CD4-positive, alpha-beta T cell treated with Interferon alpha-2 for 1 hour (primary cell): ENCODE measurements around the gene CYP26B1.
"Not testable (repeated sequence)": the region's sequence is repeated elsewhere in the genome, so short reads cannot be mapped to it uniquely, and the experiment has no call there.

ENCODE experiments used
- DNase-seq, 2 donors: peaks; one replicate each; pipeline ENCODE4 v3.0.0-alpha.2; 2020 to 2022

CYP26B1 gene

GRCh38 chr2:72104821-72105588 lies 42.7 kb downstream of the CYP26B1 start:
- DNase-seq: no peak

- DNase-seq: no peak
Observed at GRCh38 chr2:72103690-72104089, 44.0 kb downstream of the CYP26B1 start.

DNA sequence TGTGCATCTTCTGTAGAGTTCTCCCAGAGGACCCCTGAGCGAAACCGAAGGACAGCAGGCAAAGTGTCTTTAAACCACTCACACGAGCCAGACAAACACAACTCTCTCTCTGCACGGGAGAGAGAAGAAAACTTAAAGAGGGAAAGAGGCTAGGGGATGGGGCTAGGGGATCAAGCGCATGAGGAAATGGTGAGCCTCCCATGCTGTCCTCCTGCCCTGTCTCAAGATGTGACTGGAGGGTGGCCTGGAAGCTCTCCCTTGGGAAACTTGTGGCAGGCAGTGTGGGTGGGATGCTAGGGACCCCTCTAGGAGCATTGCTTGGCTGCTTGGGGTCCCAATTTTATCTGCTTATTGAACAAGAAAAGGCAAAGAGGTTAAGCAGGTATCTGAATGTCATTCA lies 44.5 kb downstream of the CYP26B1 start:
- DNase-seq: no peak

DNA sequence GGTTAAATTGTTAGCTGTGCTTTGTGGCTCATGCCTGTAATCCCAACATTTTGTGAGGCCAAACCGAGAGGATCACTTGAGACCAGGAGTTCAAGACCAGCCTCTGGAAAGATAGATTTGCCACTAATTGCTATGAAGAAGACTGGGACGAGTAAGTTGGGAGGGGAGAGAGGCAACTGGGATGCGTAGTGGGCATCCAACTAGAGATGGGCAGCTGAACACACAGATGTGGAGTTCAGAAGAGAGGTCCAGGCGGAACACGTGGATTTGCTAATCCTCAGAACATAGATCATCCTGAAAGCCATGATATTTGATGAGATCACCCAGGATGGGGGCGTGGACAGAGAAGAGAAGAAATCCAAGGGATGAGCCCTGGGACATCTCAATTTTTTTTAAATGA lies 48.7 kb downstream of the CYP26B1 start:
- no peak for DNase-seq

- DNase-seq: no peak
Observed at GRCh38 chr2:72097276-72097675, 50.4 kb downstream of the CYP26B1 start.

- DNase-seq: no peak
Observed at GRCh38 chr2:72096181-72096580, 51.5 kb downstream of the CYP26B1 start.

DNA sequence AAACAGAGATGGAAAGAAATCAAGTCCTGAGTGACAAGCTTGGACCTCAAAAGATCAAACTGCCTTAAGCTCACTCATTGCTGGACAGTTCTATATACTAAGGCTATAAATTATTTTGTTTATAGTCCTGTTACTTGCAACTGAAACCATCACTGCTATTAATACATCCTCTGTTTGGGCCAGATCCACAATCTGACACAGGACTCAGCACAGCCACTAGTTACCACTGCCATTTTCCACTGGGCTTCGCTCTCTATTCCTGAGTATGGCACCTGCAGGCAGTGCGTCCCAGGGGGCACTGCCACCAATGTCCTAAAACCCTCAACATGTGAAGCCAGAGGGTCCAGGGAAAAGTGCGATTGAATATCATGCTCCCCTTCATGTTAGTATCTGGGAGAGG lies 52.3 kb downstream of the CYP26B1 start:
- no peak for DNase-seq

- no peak for DNase-seq
Observed at GRCh38 chr2:72094701-72095100, 53.0 kb downstream of the CYP26B1 start.

DNA sequence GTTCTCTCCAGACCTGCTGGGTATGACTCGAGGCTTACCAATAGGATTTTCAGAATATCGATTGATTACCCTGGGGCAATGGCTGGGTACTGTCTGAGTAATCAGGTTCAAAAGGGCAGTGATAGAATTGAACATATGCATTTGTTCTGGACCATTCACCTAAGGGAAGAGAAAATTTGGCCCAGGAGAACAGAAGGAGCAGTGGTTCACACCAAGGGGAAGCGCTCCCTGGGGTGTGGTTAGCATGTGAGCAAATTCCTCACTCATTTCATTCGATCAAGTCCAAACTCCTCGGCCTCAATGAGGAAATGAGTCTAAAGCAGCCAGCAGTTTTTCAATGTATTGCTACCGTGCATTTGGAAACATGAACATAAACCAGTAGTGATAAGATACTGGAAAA lies 55.6 kb downstream of the CYP26B1 start:
- no peak for DNase-seq

GRCh38 chr2:72090781-72091482 lies 56.7 kb downstream of the CYP26B1 start:
- no peak for DNase-seq

GRCh38 chr2:72090271-72090720 lies 57.4 kb downstream of the CYP26B1 start:
- DNase-seq: no peak

- DNase-seq: no peak
Observed at GRCh38 chr2:72089537-72089936, 58.1 kb downstream of the CYP26B1 start.

- DNase-seq: no peak
Observed at GRCh38 chr2:72089028-72089427, 58.6 kb downstream of the CYP26B1 start.

DNA sequence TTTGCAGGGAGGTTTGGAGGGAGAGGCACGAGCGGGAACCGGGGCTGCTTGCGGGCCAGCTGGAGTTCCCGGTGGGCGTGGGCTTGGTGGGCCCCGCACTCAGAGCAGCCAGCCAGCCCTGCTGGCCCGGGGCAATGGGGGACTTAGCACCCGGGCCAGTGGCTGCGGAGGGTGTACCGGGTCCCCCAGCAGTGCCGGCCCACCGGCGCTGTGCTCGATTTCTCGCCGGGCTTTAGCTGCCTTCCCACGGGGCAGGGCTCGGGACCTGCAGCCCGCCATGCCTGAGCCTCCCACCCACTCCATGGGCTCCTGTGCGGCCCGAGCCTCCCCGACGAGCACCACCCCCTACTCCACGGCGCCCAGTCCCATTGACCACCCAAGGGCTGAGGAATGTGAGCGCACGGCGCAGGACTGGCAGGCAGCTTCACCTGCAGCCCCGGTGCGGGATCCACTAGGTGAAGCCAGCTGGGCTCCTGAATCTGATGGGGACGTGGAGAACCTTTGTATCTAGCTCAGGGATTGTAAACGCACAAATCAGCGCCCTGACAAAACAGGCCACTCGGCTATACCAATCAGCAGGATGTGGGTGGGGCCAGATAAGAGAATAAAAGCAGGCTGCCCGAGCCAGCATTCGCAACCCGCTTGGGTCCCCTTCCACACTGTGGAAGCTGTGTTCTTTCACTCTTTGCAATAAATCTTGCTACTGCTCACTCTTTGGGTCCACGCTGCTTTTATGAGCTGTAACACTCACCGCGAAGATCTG lies 60.6 kb downstream of the CYP26B1 start:
- not testable (repeated sequence) for DNase-seq

DNA sequence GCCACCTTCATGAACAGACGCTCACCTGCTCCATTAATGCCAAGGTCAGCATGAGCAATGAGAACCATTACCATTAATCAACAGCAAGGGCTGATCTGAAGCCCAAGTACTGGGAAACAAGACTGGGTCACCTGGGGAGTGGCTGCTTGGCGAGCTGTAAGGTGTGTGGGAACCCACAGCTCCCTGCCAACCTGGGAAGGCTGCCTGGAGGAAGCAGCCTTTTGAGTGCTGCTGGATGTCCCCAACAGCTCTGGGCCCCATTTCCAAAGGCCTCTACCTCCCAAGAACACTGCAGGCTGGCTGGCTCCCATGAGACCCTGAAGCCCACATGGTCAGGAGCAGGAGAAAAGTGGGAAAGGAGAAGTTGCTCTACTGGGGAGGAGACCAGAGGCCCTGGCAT lies 62.1 kb downstream of the CYP26B1 start:
- DNase-seq: no peak

GRCh38 chr2:72085036-72085435 lies 62.6 kb downstream of the CYP26B1 start:
- no peak for DNase-seq

DNA sequence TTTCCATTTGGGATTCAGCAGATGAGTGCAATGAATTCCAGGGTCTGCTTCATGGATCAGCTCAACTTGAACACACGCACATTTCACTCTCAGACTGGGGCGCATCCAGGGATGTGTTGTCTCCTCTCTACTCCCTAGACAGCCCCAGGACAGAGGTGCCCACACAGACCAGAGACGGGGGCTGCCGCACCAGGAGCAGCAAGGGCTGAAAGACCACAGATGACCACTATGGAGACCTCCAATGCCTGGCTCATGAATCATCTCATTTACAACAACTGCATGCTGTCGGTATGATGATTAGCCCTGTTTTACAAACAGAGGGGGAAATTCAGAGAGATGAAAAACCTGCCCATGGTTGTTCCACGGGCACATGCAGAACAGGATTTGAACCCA lies 63.1 kb downstream of the CYP26B1 start:
- no peak for DNase-seq

- no peak for DNase-seq
Observed at GRCh38 chr2:72083751-72084583, 63.7 kb downstream of the CYP26B1 start.

GRCh38 chr2:72082887-72083286 lies 64.8 kb downstream of the CYP26B1 start:
- DNase-seq: no peak

DNA sequence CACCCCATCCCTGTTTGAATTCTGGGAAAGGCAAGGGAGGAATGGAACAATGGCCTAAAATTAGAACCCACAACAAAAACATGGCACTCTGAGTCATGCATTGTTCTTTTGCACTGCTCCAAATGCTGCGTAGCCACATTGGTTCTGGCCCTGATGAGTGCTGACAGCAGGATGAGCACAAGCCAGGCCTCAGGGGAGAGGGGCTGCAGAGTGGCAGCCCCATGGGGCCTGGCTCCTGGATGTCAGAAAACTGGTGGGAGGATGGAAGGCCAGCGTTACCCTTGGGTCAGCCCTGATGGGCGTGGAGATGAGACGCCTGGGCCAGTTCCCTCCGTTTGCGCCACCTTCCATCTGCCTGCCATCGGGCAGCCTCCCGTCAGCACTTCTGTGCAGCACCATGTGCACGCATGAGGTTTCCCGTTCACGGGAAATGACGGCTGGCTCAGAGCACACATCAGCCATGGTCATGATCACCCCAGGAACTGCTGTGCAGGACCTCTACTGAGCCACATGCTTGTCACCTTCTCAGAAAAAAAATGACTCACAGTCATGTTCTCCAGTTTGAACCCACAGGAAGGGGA lies 65.6 kb downstream of the CYP26B1 start:
- DNase-seq: no peak

GRCh38 chr2:72081451-72081850 lies 66.2 kb downstream of the CYP26B1 start:
- no peak for DNase-seq
